M059J (cell line): ENCODE data around the gene SMDT1. TPM values are rescaled to one million over a fixed set of nuclear protein-coding genes. Genes with fewer than 3 reads are reported as not detected.
A peak's percentile ranks its signal among the peaks of the same experiment; 100 is the strongest.
"Not testable (repeated sequence)": the region's sequence is repeated elsewhere in the genome, so short reads cannot be mapped to it uniquely, and the experiment has no call there.

Experiments used
- DNase-seq: peaks from one replicate; pipeline ENCODE4 v3.0.0-alpha.2; 2012; ENCODE audit warnings: low read depth
- total RNA-seq: library from RNA; depleted of rRNA; stranded (reverse); fragments of >200 nt; shearing (Covaris generic); gene quantifications from 2 replicates; pipeline ENCODE4 v1.2.3, GENCODE V29; 2014

Gene SMDT1
- total RNA-seq, 1 experiment from 2014 or later = 4.7 TPM

DNA sequence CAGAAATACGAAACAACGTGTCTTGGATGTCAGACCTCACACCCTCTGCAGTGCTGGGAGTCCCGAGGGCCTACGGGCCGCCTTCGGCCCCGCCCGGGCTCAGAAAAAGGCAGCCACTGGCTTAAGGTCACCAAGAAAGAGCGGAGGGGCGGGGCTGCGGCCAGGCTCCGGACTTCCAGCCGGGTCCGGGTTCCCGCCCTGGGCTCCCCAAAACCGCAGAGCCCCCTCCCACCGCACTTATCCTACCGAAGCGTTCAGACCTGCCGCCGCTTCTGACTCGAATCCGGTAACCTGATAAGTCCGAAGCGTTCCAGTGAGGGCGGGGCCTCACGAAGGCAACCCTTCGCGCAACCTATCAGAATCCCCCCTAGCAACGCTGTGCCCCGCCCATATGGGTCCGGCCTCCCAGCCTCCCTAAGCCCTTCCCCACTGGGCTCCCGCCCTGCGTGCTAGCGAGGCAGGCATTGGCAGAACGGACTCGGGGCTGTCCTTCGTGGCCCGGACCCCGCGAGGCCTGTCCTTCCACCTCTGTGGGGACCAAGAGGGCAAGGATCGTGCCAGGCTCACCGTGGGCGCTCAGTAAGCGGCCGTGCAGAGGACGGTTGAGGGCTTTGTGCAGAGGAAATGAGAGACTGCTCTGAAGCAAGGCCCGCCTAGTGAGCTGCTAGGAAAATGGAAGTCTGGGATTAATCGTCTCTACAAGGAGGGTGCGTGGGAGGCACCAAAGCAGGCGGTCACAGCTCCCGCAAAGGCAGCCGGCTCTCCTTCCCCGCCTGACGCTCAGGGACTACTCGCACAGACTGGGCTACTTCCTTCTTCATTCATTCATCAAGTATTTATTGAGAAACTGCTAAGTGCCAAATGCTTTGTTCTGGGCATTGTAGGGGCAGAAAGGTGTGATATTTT lies 8.7 kb upstream of the SMDT1 start, which contains the start of gene NAGA:
TSS of gene NAGA (minus strand) at position 296 of the 906 bp plus-strand sequence. CDS start 515 bp downstream, outside the sequence.
- peak; percentile 96 for DNase-seq

DNA sequence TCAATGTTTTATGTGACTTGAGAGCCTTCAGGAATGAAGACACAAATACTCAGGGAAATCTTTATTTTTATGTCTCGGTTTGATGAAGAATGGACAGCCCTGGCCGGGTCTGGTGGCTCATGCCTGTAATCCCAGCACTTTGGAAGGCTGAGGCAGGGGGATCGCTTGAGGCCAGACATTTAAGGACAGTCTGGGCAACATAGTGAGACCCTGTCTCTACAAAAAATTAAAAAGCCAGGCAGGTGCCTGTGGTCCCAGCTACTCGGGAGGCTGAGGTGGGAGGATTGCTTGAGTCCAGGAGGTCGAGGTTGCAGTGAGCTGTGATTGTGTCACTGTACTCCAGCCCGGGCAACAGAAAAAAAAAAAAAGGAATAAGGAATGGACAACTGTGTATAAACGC lies 8.0 kb upstream of the SMDT1 start:
- DNase-seq = not testable (repeated sequence)

DNA sequence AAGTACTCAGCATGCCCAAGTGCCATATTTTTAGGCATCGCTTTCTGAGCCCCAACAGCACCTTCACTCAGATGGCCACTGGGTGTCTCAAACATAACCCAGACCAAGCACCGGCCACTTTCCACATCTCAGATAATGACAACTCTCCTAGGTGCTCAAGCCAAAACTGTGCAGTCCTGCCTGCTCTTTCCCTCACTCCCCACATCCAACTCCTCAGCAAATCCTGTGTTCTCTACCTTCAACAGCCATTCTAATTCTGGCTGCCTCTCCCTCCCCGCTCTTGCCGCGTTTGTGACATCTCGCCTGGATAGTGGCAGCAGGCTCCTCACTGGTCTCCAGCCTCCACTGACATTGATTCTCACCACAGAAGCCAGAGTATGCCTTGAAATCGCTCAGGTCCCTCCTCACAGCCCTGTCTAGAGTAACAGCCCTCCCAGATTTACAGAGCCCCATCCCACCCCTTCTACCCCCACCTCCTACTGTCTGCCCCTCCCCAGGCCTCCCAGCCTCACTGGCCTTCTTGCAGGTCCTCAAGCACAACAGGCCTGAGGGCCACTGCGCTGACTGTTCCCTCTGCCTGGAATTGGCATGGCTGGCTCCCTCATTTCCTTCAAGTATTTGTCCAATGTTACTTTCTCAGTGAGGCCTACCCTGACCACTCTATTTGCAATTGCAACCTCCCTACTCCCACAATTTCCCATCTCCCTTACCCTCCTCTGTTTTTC lies 6.7 kb upstream of the SMDT1 start:
- no peak for DNase-seq

DNA sequence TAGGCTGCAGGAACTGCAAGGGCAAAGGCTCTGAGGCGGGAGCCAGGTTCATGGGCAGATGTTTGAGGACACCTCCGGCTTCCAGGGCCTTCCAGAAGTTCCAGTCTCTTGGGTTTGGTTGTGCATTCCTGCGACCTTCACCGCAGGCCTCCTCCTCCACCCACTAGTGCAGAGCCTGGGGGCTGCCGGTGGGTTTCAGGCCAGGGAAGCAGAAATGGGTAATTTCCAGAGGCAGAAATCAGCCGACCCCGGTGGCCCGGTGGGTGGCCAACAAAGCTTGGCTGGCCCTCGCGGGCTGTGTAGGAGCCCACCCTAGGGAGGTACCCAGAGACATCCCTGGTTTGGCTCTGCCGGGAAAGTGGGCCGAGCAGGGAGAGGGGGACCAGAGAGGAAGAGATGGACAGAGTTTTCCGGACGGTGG lies 5.9 kb upstream of the SMDT1 start:
- DNase-seq = no peak

DNA sequence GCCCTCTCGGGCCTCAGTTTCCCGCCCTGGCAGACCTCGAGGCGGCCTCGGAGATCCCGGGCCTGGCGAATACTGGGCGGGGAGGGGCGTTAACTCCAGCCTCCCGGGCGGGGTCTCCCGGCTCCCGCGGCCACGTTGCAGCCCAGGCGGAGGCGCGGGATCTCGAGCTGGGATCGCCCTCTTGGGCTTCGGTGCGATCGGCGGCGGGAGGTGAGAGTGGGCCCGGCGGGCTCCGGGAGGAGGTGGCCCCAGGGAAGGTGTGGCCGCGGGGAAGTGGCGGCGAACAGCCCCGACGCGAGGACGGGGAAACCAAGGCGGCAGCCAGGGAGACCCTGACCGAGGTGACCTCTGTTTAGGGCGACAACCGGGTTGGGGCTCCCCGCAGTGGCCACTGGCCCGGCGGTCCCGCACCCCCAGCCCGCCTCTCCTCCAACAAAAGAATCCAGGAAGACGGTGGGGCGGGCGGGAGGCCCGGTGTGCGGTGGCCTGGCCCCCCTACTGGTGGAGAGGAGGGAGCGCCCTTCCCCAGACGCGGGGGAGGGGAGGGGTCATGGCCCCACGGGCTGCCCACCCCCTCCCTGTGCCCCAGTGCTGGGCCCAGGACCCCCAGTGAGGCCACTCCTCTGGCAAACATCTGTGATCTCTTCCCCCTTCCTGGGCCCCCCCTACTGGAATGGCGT lies 5.2 kb upstream of the SMDT1 start, which contains the start of gene PHETA2:
TSS of gene PHETA2 (plus strand) at position 117 of the 680 bp plus-strand sequence. CDS start 3,046 bp downstream, outside the sequence.
- DNase-seq = no peak

DNA sequence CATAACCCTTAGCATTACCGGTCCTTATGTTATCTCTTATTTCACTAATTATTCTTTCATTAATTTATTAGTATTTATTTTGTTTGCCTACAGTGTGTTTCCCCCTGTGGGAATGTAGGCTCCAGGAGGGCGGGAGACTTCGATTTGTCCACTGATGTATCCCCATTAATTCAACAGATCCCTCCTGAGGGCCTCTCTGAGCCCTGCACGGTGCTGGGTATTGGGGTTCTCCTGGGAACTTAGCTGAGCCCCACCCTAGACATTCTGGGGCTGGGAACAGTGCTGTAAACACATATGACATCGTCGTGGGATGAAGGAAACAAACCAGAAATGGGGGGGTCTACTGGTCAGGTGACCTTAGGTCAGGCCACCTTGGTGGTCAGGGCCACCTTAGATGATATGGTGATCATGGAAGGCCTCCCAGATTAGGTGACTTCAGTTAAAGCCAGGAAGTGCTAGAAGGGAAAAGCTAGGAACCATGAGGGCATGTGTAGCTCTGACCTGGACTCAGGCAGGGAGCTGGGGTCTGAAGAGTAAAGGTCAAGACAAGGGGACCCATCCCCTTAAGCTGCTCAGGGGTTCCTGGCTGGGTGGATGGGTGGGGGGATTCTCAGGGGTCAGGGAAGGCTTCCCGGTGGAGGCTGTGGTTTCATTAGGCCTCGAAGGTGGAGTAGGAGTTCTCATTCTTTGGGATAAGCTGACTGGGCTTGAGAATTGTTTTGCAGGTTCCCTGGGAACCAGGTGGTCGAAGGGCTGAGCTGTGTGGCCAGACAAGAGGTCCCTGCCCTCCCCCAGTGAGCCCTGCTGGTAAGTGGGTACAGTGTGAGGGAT lies 4.4 kb upstream of the SMDT1 start:
- DNase-seq = no peak

DNA sequence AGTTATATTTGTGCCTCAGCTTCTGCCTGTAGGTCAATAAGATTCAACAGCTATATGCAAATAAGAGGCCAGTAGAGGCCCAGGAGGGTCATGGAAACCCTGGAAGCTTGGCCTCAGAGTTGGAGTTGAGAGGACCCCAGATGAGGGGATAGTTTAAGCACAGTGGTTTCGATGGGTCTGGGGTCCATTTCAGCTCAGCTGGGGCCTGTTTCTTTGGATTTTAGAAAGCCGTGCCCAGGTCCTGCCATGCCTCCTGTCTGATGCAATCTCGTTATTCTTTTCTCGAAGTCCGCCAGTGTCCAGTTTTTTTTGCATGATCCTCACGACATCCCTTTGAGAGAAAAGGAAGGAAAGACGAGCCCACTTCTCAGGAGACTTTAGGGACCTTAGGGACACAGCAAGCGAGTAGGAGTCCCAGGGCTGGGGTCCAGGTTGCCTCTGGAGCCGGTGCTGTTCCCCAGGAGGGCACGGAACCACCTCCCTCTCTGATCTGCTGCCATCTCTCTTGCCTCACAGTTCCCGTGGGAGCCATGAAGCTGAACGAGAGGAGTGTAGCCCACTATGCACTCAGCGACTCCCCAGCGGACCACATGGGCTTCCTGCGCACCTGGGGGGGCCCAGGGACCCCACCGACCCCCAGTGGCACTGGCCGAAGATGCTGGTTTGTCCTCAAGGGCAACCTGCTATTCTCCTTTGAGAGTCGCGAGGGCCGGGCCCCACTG lies 2.6 kb upstream of the SMDT1 start:
- no peak for DNase-seq

DNA sequence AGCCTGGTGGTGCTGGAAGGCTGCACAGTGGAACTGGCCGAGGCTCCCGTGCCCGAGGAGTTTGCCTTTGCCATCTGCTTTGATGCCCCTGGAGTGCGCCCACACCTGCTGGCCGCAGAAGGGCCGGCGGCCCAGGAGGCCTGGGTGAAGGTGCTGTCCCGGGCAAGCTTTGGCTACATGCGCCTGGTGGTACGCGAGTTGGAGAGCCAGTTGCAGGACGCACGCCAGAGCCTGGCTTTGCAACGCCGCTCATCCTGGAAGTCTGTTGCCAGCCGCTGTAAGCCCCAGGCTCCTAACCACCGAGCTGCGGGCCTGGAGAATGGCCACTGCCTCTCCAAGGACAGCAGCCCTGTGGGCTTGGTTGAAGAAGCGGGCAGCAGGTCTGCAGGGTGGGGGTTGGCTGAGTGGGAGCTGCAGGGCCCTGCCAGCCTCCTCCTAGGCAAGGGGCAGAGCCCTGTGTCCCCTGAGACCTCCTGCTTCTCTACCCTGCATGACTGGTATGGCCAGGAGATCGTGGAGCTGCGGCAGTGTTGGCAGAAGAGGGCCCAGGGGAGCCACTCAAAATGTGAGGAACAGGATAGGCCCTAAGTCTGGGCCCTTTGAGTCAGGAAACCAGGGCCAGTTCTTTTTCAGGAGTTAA lies 1.9 kb upstream of the SMDT1 start:
- DNase-seq = no peak

DNA sequence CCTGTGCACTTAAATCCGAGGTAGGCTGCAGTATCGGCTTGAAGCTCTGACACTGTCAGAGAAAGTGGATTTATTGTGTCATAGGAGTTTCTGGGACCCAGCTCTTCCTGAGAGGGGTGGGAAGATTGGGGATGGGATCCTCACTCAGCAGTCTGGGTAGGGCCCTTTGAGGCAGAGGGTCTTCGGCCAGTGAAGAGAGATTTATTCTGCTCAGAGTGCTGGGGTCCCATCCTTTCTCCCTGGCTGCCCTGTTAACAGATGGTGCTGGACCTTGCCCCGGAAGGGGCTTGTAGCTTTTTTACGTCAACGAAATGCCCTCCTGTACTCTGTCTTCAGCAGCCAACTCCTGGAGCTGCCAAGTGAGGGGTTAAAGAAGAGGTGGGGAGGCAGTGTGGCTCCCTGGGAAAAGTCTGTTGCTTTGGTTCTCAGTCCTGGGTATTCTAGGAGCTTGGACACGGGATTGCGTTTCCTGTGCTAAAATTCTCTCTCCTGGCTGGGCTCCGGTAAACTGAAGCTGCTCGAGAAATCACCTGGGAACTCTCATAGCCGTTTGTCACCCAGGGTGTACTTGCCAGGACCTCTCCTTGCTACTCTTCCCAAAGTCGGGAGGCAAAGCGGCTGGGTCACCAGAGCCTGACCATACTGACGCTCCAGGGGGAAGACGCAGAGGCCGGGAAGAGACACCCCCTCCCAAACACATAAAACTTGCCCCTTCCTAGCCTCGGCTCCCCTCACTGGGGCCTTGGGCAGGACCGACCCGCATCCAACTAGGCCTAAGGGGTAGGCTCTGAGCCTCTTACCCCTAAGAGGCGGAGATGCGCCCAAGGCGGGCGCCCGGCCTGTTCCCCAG lies 806 bp upstream of the SMDT1 start:
- no peak for DNase-seq

DNA sequence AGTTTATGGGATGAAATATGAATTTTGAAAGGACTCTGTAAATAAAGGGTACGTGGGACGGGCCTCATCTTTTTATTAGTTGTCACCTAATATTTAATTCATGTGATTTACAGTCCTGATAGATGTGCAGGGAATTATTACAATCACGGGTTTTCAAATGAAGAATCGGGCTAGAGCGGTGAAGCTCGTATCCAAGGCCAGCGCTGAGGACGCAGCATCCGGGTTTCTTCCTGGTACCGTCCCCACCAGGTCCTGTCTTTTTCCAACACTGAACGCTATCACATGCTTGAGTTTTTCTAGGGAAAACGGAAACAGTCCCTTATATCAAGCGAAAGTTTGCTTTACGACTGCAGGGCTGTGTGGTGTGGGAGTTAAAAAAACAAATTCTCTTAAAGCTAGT lies 787 bp downstream of the SMDT1 start:
- peak; percentile 17 for DNase-seq

DNA sequence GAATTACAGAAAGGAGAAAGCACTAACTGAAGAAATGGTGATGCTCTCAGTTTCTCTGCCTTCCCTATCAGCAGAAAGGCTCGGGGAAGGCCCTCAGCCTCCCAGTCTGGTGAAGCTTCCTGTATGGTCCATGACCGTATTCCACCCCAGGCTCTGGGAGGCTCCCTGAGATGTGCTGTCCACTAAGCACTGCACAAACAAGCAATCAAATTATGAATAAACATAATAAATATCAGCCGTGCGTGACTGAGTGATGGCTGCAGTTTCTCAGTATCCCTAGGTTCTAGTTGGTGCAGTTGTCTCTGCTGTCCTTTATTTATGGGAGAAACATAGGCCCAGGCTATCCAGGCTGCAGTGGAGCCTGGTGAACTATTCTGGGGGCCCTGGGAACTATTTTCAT lies 3.6 kb downstream of the SMDT1 start:
- no peak for DNase-seq

DNA sequence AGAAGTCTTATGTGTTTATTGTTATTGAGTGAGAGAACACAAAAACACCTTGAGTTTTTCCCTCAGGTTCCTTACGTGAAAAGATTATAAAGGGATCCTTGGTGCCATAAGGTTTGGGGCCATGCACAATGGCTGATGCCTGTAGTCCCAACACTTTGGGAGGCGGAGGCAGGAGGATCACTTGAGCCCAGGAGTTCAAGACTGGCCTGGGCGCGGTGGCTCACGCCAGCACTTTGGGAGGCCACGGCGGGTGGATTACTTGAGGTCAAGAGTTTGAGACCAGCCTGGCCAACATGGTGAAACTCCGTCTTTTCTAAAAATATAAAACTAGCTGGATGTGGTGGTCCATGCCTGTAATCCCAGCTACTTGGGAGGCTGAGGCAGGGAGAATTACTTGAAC lies 5.4 kb downstream of the SMDT1 start:
- DNase-seq = no peak

DNA sequence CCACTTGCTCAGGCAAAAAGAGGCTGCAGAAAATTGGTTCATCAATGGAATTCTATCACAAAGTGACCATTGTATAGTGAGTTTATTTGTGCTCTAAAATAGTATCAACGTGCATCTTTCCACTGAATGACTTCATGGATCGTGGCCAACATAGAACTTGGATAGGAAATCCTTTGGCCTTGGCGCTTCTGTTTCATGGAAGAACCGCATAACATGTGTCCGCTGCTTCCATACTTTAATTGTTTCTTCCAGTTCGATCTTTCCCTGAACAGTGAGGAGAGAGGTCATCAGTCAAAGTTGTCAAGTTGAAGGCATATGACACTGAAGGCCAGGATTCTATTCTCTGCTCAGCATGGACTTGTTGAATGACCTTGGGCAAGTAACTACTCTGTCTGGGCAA lies 6.6 kb downstream of the SMDT1 start:
- no peak for DNase-seq

DNA sequence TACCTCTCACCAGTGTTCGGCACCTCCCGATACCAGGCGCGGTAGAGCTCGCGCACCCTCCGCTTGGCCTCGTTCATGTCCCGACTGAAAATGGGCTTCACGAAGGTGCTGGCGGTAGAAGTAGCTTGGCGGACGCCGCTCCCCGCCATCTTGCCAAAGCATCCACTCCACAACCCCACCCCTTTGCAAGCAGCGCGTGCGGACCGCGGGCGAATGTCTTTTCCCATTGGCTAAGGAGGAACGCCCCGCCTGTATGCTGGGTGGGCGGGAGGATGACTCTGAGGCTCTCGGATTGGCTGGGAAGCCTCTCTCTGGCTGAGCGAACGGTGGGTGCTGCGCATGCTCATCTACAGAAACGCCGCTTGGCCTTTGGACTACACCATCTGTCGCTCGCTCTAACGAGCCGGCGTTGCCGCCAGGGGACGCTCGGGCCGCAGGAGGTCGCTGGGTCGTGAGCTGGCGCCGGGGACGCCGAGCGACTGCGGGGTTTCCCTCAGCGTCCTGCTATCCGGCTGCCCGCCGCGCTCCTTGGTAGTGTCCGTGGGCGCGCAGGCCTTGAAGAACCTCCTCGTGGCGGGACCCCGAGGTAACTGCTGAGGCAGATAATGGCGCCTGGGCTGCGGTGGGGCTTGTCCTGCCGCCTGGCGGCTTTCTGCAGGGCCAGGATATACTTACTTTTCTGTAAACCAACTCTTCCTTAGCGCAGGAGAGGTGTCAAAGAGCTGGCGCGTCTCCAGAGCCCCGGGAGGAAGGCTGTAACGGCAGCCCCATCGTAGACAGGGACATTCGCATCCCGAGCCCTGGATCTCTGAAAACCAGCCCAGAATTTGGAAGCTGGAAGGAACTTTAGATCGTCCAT lies 11.3 kb downstream of the SMDT1 start, which contains the start of gene NDUFA6:
TSS of gene NDUFA6 (minus strand) at position 177 of the 859 bp plus-strand sequence. CDS start at position 149, 28 bp downstream.
- DNase-seq = peak; percentile 97

DNA sequence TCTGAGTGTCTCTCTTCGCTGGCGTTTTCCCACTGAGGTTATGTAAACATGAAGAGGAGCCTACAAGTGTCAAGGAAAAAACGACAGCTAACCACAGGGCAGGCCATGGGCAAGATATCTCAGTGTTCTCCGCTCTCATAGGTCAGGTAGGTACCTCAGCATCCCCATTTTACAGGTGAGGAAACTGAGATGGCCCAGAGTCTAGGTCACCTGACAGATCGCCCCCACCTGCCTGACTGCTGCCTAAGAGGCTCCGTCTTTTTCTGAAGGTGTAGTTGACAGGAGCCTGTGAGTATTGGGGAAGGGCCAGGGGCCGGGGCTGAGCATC lies 11.9 kb downstream of the SMDT1 start:
- no peak for DNase-seq

DNA sequence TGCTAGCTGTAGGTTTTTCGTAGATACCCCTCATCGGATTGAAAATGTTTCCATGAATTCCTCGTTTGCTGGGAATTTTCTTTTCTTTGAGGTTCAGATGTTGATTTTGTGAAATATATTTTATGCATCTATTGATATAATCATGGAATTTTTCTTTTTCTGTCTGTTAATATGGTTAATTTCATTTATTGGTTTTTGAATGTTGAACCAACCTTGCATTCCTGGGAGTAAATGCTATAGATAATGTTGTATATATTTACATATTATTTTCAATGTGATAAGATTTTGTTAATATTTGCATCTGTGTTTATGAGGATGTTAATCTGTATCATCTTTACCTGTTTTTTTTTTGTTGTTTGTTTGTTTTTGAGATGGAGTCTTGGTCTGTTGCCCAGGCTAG lies 21.7 kb downstream of the SMDT1 start:
- DNase-seq = no peak

DNA sequence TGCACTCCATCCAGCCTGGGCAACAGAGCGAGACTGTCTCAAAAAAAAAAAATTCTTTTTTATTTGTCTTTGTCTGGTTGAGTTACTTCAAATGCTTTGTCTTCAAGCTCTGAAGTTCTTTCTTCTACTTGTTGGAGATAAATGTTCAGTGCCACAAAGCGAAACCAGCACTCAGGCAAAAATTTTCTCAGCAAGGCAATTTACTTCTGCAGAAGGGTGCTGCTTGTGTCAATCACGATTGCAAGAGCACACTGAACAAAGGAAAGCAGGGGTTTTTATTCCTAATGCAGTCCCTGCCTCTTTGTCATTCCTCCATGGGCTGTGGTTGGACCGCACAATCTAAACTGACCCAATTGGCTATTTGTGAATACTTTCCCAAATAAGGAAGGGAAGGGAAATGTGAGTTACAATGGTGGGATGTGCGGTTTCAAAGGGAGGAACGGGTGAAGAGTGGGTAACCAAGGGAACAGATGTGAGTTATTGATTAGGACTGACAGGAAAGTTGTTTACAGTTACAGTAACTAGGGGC lies 24.9 kb downstream of the SMDT1 start:
- not testable (repeated sequence) for DNase-seq

DNA sequence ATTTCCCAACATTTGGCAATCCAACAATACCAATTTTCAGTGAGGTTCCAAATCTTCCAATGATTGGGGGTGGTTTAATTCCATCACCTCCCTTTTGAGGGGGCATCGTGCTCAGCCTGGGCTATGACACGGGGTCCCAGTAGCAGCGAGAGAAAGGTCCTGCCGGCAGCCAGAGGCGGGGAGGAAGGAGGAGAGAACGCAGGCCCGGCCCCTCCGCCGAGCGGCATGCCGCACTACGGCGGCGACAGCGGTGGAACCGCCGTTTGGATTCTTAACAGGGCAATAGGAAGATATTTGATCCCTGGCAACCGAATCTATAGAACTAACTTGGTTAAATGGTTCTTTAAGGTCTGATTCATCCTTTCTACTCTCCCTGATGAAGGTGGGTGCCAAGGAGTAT lies 29.3 kb downstream of the SMDT1 start:
- no peak for DNase-seq
